Measurements from ENCODE around the gene MEGF11. TPM values are rescaled to one million over a fixed set of nuclear protein-coding genes. Genes with fewer than 3 reads are reported as not detected.

The MEGF11 gene
- total RNA-seq, 3 donors from 2014 or later = not detected

- Histone ChIP-seq H3K4me1 (no peaks in the 10 kb centered on the region), H3K27me3 (peaks cover 0 to 24% of the 10 kb centered on the region in 2 donors), H3K9me3 (no peaks in the 10 kb centered on the region), H3K27ac (no peak overlapping the region), H3K4me3 (no peak overlapping the region), H3K36me3 (no peaks in the 10 kb centered on the region)
- TF ChIP-seq POLR2AphosphoS5 (IDR thresholded peaks at IDR 0.05) (no peak), CTCF (IDR thresholded peaks at IDR 0.05) (no peak), POLR2A (IDR thresholded peaks at IDR 0.05) (no peak)
- no peak for DNase-seq (ENCODE audit: low spot score in 2 of 2)
- intact Hi-C loops (cut with DNase I; ENCODE audit: low total_unique reads) = no loop called here
Measured at GRCh38 chr15:66076591-66077319, 176.8 kb downstream of the MEGF11 start.

- Histone ChIP-seq H3K36me3 (no peaks in the 10 kb centered on the region), H3K4me1 (no peaks in the 10 kb centered on the region), H3K27me3 (peaks cover 0 to 24% of the 10 kb centered on the region in 2 donors), H3K27ac (no peak overlapping the region), H3K4me3 (no peak overlapping the region), H3K9me3 (no peaks in the 10 kb centered on the region)
- no peak for DNase-seq (ENCODE audit: low spot score in 2 of 2)
- intact Hi-C loops (cut with DNase I; ENCODE audit: low total_unique reads) = no loop called here
- no peak for TF ChIP-seq POLR2A (IDR thresholded peaks at IDR 0.05)
- TF ChIP-seq POLR2AphosphoS5 (IDR thresholded peaks at IDR 0.05) = no peak
- TF ChIP-seq CTCF (IDR thresholded peaks at IDR 0.05) = no peak
Measured at GRCh38 chr15:66075947-66076346, 177.6 kb downstream of the MEGF11 start.

- Histone ChIP-seq H3K9me3 (no peaks in the 10 kb centered on the region), H3K4me3 (no peak overlapping the region), H3K27ac (no peak overlapping the region), H3K27me3 (peaks cover 0 to 4% of the 10 kb centered on the region in 2 donors), H3K4me1 (no peaks in the 10 kb centered on the region), H3K36me3 (no peaks in the 10 kb centered on the region)
- TF ChIP-seq CTCF (IDR thresholded peaks at IDR 0.05) (no peak), POLR2AphosphoS5 (IDR thresholded peaks at IDR 0.05) (no peak), POLR2A (IDR thresholded peaks at IDR 0.05) (no peak)
- DNase-seq (ENCODE audit: low spot score in 2 of 2) = no peak
- intact Hi-C loops (cut with DNase I; ENCODE audit: low total_unique reads) = no loop called here
Measured at GRCh38 chr15:66072616-66073361, 180.8 kb downstream of the MEGF11 start.

GRCh38 chr15:66071921-66072295 is 181.6 kb downstream of the MEGF11 start:
- TF ChIP-seq POLR2A (IDR thresholded peaks at IDR 0.05) (no peak), POLR2AphosphoS5 (IDR thresholded peaks at IDR 0.05) (no peak), CTCF (IDR thresholded peaks at IDR 0.05) (no peak)
- no peaks in the 10 kb centered on the region for H3K9me3 ChIP-seq
- no peaks in the 10 kb centered on the region for H3K36me3 ChIP-seq
- no peak overlapping the region for H3K27ac ChIP-seq
- DNase-seq (ENCODE audit: low spot score in 2 of 2) = no peak
- H3K4me1 ChIP-seq = no peaks in the 10 kb centered on the region
- H3K27me3 ChIP-seq = no peaks in the 10 kb centered on the region
- no peak overlapping the region for H3K4me3 ChIP-seq
- intact Hi-C loops (cut with DNase I; ENCODE audit: low total_unique reads) = no loop called here

Measured in breast epithelium (tissue), 4 donors.